ENCODE data around the gene SPRED1. TPM values are rescaled to one million over a fixed set of nuclear protein-coding genes. Genes with fewer than 3 reads are reported as not detected.

The SPRED1 gene
- total and polyA plus RNA-seq, 10 of the 15 experiments (the other 5 are each of a cell fraction or from before 2014, with no cell fraction given) = 0.08 to 2.6 (median 0.22) TPM

GRCh38 chr15:38211811-38212210 is 40.8 kb upstream of the SPRED1 start (continued):
- TF ChIP-seq ZBTB4 (CRISPR knock-in tag; IDR thresholded peaks at IDR 0.05) = no peak

GRCh38 chr15:38212729-38213351 is 39.8 kb upstream of the SPRED1 start:
- intact Hi-C loops (cut with micrococcal nuclease; ENCODE audit: unreplicated experiment) (no loop called here), in situ Hi-C loops (cut with MboI) (no loop called here)
- FAIRE-seq (no peak), DNase-seq (ENCODE audit: low read depth, low spot score) (no peak), ATAC-seq (no peak)
- Histone ChIP-seq H3K4me2 (ENCODE audit: control insufficient read depth, insufficient read depth) (no peak overlapping the region), H3K36me3 (ENCODE audit: control insufficient read depth in 2 of 2, insufficient read depth in 2 of 2, low read length in 1 of 2) (no peaks in the 10 kb centered on the region), H4K20me1 (ENCODE audit: control insufficient read depth, insufficient read depth) (no peaks in the 10 kb centered on the region), H3K27me3 (replicated peaks in 1 of 2; ENCODE audit: control insufficient read depth in 2 of 2, insufficient read depth in 2 of 2, low read length in 1 of 2) (no peaks in the 10 kb centered on the region), H2AFZ (ENCODE audit: control insufficient read depth, low read depth, low read length) (no peak overlapping the region), H3K9ac (ENCODE audit: control insufficient read depth, insufficient read depth, low read length) (no peak overlapping the region), H3K27ac (ENCODE audit: control insufficient read depth, insufficient read depth) (no peak overlapping the region), H3K9me3 (replicated peaks; ENCODE audit: control insufficient read depth, insufficient read depth, low read length) (no peaks in the 10 kb centered on the region), H3K79me2 (ENCODE audit: control insufficient read depth, insufficient read depth, low read length) (no peaks in the 10 kb centered on the region), H3K4me3 (no peak overlapping the region), H3K4me1 (ENCODE audit: control insufficient read depth, insufficient read depth, low read length) (no peaks in the 10 kb centered on the region)
- TF ChIP-seq CBFB (IDR thresholded peaks at IDR 0.05; ENCODE audit: low read depth) = no peak
- no peak for TF ChIP-seq PRDM15 (CRISPR knock-in tag; IDR thresholded peaks at IDR 0.05)
- no peak for TF ChIP-seq POLR2AphosphoS2 (IDR thresholded peaks at IDR 0.05; ENCODE audit: low read depth, low read length)
- no peak for TF ChIP-seq RFX5 (IDR thresholded peaks at IDR 0.05; ENCODE audit: low read depth, low read length)
- TF ChIP-seq NRF1 (conservative IDR thresholded peaks at IDR 0.05; ENCODE audit: low read depth, low read length) = no peak
- no peak for TF ChIP-seq NKRF (conservative IDR thresholded peaks at IDR 0.05)
- WGBS (ENCODE audit: insufficient coverage, insufficient replicate concordance, low lambda C conversion rate, missing lambda C conversion rate) = 0% methylated on average over 3 of the region's 3 CpGs
- CTCF ChIA-PET = no interaction called here
- RAD21 ChIA-PET (ENCODE audit: unreplicated experiment) = no interaction called here
- SMC1A ChIA-PET (ENCODE audit: uncharacterized antibody, unreplicated experiment) = interaction anchor here (0.8 kb wide), 1 partner anchor 207 kb away, joined by 3 read pairs; no protein-coding TSS in a partner anchor
- POLR2A ChIA-PET = interaction anchor here (0.5 kb wide), 1 partner anchor 15 kb away, joined by 4 read pairs; no protein-coding TSS in a partner anchor
- BruUV-seq (replicated peaks) = no TSS peak
